Activated T-helper 17 cell treated with anti-CD3 and anti-CD28 coated beads, Interleukin-2, amount 50 U/mL, for 72 hours (primary cell): ENCODE data around the gene ECD. TPM values are rescaled to one million over a fixed set of nuclear protein-coding genes. Genes with fewer than 3 reads are reported as not detected.
"Not testable (repeated sequence)": the region's sequence is repeated elsewhere in the genome, so short reads cannot be mapped to it uniquely, and the experiment has no call there.

Experiments
- ATAC-seq: fragments of 150-1000 bp; cut with Tn5 transposase; replicated peaks from 2 replicates; pipeline ENCODE4 v1.10.0; 2021; ENCODE audit warnings: mild to moderate bottlenecking, moderate library complexity
- H3K27ac Mint-ChIP-seq: one replicate; pipeline ENCODE4 v1.8.0; 2022; ENCODE audit warnings: mixed read lengths
- H3K27me3 Mint-ChIP-seq: one replicate; pipeline ENCODE4 v1.8.0; 2022; ENCODE audit warnings: mixed read lengths
- H3K36me3 Mint-ChIP-seq: one replicate; pipeline ENCODE4 v1.8.0; 2022; ENCODE audit warnings: low read depth, mild to moderate bottlenecking, mixed read lengths
- H3K4me1 Mint-ChIP-seq: one replicate; pipeline ENCODE4 v1.8.0; 2022; ENCODE audit warnings: mixed read lengths
- H3K4me3 Mint-ChIP-seq: one replicate; pipeline ENCODE4 v1.8.0; 2022; ENCODE audit warnings: mild to moderate bottlenecking, mixed read lengths
- H3K9me3 Mint-ChIP-seq: one replicate; pipeline ENCODE4 v1.8.0; 2022; ENCODE audit warnings: mixed read lengths
- total RNA-seq, 2 donors: library from RNA; stranded (reverse); gene quantifications; one replicate each; pipeline ENCODE4 v1.2.3, GENCODE V29; 2022

Gene ECD
- total RNA-seq, 2 donors from 2014 or later: 27.8 to 29.6 TPM

DNA sequence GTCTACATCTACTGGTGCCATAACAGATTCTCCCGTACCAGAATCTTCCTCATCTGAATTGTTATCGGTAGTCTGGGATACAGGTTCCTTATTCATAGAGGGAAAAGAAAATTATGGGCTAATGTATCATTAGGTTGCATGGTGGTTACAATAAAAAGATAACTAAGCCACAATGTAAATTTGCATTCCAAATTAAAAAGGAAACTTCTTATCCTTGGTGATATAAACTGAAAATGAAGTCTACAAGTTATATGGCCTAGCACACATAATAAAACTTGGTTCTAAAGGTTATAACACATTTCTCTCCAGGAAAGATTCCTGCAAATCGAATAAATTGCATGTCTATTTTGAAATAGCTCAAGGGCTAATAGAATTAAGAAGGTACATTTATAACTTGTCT lies 33.1 kb downstream of the ECD start:
- no peaks in the 10 kb centered on the region for H3K9me3 Mint-ChIP-seq
- ATAC-seq: no peak
- peak overlapping the region; percentile 38 for H3K27ac Mint-ChIP-seq
- H3K36me3 Mint-ChIP-seq: peaks cover 97% of the 10 kb centered on the region
- H3K27me3 Mint-ChIP-seq: no peaks in the 10 kb centered on the region
- H3K4me3 Mint-ChIP-seq: no peak overlapping the region
- H3K4me1 Mint-ChIP-seq: no peaks in the 10 kb centered on the region

DNA sequence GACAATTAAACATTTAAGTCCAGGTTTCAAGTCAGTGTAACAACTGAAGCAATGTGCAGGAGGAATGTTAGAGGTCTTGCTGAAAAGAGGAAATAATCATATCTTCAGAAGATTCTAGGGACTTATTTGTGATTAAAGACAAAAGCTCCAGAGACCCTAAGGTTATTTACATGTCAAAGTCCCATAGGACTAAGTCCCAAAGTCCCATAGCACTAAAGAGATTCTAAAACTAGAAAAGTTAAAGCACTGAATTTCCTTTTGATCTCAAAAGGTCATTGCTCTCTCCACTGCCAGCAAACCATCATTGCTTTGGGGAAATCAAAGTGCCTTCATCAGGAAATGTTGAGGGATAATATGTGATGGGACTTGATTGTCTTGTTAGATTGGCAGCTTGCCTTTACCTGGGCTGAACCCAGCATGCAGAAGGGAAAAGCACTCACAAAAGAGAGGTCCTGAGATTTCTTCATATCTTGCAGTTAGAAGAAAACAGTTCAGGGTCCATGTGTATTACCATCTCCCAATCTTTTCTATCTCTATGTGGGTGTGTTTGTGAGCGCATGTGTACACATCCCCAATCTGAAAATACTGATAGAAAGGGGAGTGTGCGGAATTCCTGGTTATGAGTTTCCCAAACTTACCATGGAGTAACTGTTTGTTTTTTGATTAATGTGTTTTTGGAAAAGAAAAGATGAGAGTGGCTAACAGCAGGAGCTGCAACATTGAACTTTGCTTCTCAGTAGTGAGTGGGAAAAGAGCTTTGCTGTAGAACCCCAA lies 35.7 kb downstream of the ECD start:
- Mint-ChIP-seq H3K27ac (peak overlapping the region; percentile 32), H3K27me3 (no peaks in the 10 kb centered on the region), H3K36me3 (peaks cover 94% of the 10 kb centered on the region), H3K4me1 (no peaks in the 10 kb centered on the region), H3K4me3 (no peak overlapping the region), H3K9me3 (no peaks in the 10 kb centered on the region)
- no peak for ATAC-seq

DNA sequence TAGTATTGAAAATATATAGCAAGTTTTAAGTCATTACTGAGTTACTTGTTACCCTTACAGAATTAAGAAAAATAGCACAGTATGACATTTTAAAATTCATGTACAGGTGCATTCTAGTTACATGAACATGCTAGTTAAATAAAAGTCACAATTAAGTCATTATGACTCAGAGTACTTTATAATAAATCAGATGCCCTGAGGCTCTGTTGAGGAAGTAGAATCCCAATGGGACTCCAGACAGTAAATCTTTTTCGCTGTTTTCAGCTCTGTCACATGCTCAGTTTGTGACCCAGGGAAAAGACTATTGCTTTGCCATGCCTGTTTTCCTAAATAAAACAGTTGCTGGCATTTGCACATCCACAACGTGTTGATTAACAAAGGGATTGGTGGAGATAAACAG lies 36.5 kb downstream of the ECD start:
- ATAC-seq: no peak

DNA sequence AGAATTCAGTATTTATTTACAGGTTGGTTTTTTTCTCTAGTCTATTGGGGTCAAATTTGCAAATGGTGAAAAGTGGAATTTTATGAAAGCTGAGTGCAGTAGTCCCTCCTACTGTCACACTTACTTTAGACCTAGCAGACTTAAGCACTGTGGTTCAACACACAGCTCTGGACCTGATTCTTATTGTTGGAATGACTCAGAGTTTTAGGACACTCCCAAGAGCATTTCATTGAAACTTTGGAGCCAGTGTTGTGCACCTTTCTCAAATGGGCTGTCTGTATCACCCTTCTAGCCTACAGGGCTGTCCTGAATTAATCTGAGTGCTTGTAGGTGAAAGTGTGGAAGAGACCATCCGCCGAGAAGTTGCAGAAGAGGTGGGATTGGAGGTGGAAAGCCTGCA lies 41.5 kb downstream of the ECD start:
- H3K4me1 Mint-ChIP-seq: no peaks in the 10 kb centered on the region
- no peak overlapping the region for H3K27ac Mint-ChIP-seq
- H3K36me3 Mint-ChIP-seq: peaks cover 66% of the 10 kb centered on the region
- no peaks in the 10 kb centered on the region for H3K9me3 Mint-ChIP-seq
- no peaks in the 10 kb centered on the region for H3K27me3 Mint-ChIP-seq
- no peak for ATAC-seq
- H3K4me3 Mint-ChIP-seq: no peak overlapping the region

More for the DNA sequence above, 36.5 kb downstream of the ECD start:
- no peak overlapping the region for H3K4me3 Mint-ChIP-seq
- no peaks in the 10 kb centered on the region for H3K27me3 Mint-ChIP-seq
- peaks cover 93% of the 10 kb centered on the region for H3K36me3 Mint-ChIP-seq
- H3K9me3 Mint-ChIP-seq: no peaks in the 10 kb centered on the region
- peak overlapping the region; percentile 32 for H3K27ac Mint-ChIP-seq
- no peaks in the 10 kb centered on the region for H3K4me1 Mint-ChIP-seq

DNA sequence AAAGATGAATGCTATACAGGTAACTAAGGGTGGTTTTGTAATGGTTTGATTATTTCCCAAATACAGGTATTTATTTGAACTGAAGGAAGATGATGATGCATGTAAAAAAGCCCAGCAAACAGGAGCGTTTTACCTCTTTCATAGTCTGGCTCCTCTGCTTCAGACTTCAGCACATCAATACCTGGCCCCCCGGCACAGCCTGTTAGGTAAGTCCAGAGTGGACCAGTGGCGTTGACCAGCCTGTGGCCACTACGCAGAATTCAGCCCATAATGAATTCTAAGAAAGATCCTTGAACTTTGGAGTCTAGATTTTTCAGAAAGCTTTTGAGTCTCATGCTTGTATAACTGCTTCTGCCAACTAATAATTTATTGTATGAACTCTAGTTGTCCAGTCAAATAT lies 47.9 kb downstream of the ECD start:
- H3K9me3 Mint-ChIP-seq: no peaks in the 10 kb centered on the region
- H3K36me3 Mint-ChIP-seq: peaks cover 23% of the 10 kb centered on the region
- H3K4me1 Mint-ChIP-seq: no peaks in the 10 kb centered on the region
- H3K4me3 Mint-ChIP-seq: no peak overlapping the region
- no peak overlapping the region for H3K27ac Mint-ChIP-seq
- no peaks in the 10 kb centered on the region for H3K27me3 Mint-ChIP-seq
- ATAC-seq: no peak

DNA sequence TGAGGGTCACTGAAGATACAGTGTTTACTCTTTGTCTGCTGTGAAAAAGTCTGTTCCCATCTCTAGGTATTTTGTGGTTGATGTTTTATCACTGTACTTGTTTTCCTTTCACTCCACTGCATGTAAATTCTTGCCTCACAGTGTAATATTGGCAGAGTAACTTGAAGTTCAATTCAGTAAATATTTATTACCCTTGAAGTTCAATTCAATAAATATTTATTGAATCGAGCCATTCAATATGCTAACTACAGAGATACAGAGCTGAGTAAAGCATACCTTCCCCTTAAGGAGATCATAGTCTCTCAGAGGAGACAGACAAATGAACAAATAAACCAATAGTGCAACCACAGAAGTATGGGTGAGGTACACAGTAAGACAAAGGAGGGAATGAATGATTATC lies 48.4 kb downstream of the ECD start:
- H3K9me3 Mint-ChIP-seq: no peaks in the 10 kb centered on the region
- no peak overlapping the region for H3K27ac Mint-ChIP-seq
- H3K4me1 Mint-ChIP-seq: no peaks in the 10 kb centered on the region
- H3K4me3 Mint-ChIP-seq: no peak overlapping the region
- no peaks in the 10 kb centered on the region for H3K27me3 Mint-ChIP-seq
- ATAC-seq: no peak
- H3K36me3 Mint-ChIP-seq: peaks cover 18% of the 10 kb centered on the region

DNA sequence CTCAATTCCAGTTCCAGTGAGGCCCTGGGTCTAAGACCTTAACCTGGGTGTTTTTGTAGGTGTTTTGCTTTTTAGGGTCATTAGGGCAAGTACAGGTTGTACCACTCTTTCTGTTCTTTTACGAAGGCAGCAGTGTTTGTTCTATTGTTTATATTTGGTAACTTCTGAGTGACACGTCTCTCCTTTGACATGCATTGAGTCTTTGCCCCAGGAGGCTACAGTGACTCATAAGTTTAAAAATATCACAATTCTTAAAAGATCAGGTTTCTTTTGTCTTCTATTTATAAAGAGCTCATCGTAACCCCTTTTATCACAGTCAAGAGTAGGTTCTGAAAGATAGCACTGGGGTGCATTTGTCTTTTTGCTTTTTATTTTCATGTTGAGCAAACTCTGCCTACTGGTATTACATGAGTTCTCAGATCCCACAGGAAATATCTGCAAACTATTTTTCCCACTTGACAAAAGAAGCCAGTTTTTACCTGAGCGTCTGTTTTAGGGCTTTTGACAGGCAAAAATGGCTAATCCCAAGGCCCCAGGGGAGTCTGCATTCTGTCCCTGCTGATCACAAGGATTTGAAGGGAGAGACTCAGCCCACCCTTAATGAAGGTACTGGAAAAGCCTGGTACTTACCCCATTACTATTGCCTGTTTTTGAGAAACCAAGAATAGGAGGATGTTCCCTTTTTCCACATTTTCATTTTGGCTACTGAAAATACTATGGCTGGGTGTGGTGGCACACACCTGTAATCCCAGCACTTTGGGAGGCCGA lies 49.6 kb downstream of the ECD start:
- no peaks in the 10 kb centered on the region for H3K4me1 Mint-ChIP-seq
- H3K4me3 Mint-ChIP-seq: no peak overlapping the region
- peaks cover 13% of the 10 kb centered on the region for H3K36me3 Mint-ChIP-seq
- no peak for ATAC-seq
- H3K27me3 Mint-ChIP-seq: no peaks in the 10 kb centered on the region
- H3K27ac Mint-ChIP-seq: peak overlapping the region; percentile 58
- no peaks in the 10 kb centered on the region for H3K9me3 Mint-ChIP-seq

DNA sequence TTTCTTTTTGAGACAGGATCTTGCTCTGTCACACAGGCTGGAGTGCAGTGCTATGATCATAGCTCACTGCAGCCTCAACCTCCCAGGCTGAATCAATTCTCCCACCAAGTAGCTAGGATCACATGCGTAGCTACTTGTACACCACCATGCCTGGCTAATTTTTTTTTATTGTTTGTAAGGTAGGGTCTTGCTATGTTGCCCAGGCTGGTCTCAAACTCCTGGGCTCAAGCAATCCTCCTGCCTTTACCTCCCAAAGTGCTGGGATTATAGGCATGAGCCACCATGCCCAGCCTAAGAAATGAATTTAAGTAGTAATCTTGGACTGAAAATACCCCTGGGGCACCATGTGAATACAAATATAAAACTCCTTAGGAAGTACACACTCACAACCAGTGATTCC lies 51.8 kb downstream of the ECD start:
- H3K4me1 Mint-ChIP-seq: peaks cover 4% of the 10 kb centered on the region
- H3K27ac Mint-ChIP-seq: no peak overlapping the region
- H3K4me3 Mint-ChIP-seq: no peak overlapping the region
- H3K27me3 Mint-ChIP-seq: no peaks in the 10 kb centered on the region
- no peak for ATAC-seq
- no peaks in the 10 kb centered on the region for H3K9me3 Mint-ChIP-seq
- peaks cover 13% of the 10 kb centered on the region for H3K36me3 Mint-ChIP-seq

DNA sequence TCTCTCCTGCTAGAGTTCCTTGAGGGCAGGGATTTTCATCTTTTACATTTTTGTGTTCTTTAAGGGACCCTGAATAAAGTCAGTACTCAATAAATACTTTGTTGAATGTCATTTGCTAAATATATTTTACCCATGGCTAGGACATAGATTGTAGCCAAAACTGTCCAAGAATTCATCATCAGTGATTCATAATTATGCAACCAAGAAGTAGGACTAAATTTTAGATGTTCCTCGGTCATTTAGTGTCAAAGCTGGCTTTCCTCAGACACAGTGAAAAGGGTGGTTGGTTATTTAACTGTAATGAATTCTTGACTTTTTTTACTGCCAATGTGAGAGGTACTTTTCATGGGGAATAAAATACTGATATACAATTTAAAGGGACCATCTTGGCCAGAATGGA lies 54.3 kb downstream of the ECD start:
- H3K4me3 Mint-ChIP-seq: no peak overlapping the region
- H3K27ac Mint-ChIP-seq: no peak overlapping the region
- no peak for ATAC-seq
- peaks cover 4% of the 10 kb centered on the region for H3K9me3 Mint-ChIP-seq
- peaks cover 9% of the 10 kb centered on the region for H3K4me1 Mint-ChIP-seq
- H3K36me3 Mint-ChIP-seq: peaks cover 19% of the 10 kb centered on the region
- H3K27me3 Mint-ChIP-seq: no peaks in the 10 kb centered on the region

DNA sequence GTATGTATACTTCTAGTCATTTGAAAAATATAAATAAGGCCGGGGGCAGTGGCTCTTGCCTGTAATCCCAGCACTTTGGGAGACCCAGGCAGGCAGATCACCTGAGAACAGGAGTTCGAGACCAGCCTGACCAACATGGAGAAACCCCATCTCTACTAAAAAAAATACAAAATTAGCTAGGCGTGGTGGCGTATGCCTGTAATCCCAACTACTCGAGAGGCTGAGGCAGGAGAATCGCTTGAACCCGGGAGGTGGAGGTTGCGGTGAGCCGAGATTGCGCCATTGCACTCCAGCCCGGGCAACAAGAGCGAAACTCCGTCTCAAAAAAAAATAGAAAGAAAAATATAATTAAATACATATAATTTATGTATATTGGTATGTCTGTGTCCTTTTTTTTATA lies 55.8 kb downstream of the ECD start:
- peaks cover 24% of the 10 kb centered on the region for H3K36me3 Mint-ChIP-seq
- H3K4me1 Mint-ChIP-seq, H3K4me3 Mint-ChIP-seq, H3K27ac Mint-ChIP-seq, H3K27me3 Mint-ChIP-seq, H3K9me3 Mint-ChIP-seq, ATAC-seq: not testable (repeated sequence)

DNA sequence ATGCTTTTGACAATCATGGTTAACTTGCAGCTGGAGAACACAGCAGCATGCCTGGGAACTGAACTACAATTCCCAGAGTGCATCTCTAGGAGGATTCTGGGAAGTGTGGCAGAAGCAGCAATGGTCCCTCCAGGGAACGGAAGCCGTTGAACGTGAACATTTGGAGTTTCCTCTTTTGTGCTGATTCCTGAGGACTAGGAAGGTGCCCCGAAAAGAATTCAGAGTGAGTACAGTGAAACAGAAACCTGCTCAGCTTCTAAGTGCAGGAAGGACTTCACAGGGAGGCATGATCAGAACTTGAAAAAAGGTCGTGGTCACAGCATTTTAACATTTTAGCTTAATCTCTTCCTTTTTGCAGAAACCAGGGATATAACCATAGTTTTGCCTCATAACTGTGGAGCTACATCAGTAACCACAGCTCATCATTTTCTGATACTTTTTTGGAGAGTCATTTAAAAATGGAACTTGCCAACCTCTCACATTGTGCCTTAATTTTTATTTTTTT lies 57.4 kb downstream of the ECD start, which contains the start of gene NUDT13:
TSS of gene NUDT13 (plus strand) at position 111 of the 505 bp plus-strand sequence. CDS start 3,911 bp downstream, outside the sequence.
- H3K27ac Mint-ChIP-seq: peak within 1 kb of the TSS; percentile 82
- peaks cover 9% of the 10 kb centered on the region for H3K4me1 Mint-ChIP-seq
- peak within 1 kb of the TSS; percentile 83 for H3K4me3 Mint-ChIP-seq
- ATAC-seq: peak; percentile 78
- H3K27me3 Mint-ChIP-seq: no peaks in the 10 kb centered on the region
- H3K9me3 Mint-ChIP-seq: peaks cover 4% of the 10 kb centered on the region
- peaks cover 29% of the 10 kb centered on the region for H3K36me3 Mint-ChIP-seq

DNA sequence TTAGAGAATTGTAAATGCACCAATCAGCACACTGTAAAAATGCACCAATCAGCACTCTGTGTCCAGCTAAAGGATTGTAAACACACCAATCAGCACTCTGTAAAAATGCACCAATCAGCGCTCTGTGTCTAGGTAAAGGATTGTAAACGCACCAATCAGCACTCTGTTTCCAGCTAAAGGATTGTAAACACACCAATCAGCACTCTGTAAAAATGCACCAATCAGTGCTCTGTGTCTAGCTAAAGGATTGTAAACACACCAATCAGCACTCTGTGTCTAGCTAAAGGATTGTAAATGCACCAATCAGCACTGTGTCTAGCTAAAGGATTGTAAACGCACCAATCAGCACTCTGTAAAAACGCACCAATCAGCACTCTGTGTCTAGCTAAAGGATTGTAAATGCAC lies 58.6 kb downstream of the ECD start:
- H3K9me3 Mint-ChIP-seq, H3K27ac Mint-ChIP-seq, H3K4me3 Mint-ChIP-seq, H3K27me3 Mint-ChIP-seq, ATAC-seq, H3K4me1 Mint-ChIP-seq: not testable (repeated sequence)
- H3K36me3 Mint-ChIP-seq: peaks cover 29% of the 10 kb centered on the region

DNA sequence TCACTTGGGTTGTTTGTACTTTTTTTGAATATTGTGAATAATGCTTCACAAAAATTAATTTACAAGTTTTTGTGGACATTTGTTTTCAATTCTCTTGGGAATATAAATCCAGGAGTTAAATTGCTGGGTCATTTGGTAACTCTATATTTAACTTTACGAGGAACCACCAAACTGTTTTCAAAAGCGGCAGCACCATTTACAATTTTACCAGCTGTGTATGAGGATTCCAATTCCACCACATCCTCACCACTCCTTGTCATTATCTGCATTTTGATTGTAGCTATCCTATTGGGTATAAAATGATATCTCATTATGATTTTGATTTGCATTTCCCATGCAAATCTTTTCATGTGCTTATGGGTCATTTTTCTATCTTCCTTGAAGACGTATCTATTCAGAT lies 61.5 kb downstream of the ECD start:
- peaks cover 36% of the 10 kb centered on the region for H3K36me3 Mint-ChIP-seq
- peaks cover 7% of the 10 kb centered on the region for H3K4me1 Mint-ChIP-seq
- no peak overlapping the region for H3K27ac Mint-ChIP-seq
- H3K27me3 Mint-ChIP-seq: no peaks in the 10 kb centered on the region
- peaks cover 4% of the 10 kb centered on the region for H3K9me3 Mint-ChIP-seq
- no peak overlapping the region for H3K4me3 Mint-ChIP-seq
- ATAC-seq: no peak

DNA sequence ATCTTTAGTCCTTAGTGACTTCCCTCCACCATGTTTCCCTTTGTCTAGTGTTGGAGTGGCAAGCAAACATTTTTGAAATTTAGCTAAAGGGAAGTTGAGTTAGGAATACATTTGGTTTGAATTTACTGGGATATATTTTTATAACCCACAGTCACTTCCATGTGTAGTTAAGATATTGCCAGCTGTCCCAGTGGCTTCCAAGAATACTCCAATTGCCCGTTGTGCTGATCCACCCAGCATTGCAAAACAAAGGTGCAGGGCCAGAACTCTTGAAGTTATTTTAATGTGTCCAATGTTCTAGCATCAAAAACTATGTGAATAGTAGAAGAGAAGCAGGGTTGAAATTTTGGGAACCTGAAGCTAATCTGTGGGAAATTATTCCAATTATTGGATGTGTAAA lies 68.7 kb downstream of the ECD start:
- Mint-ChIP-seq H3K36me3 (peaks cover 53% of the 10 kb centered on the region), H3K4me1 (peaks cover 6% of the 10 kb centered on the region), H3K4me3 (no peak overlapping the region), H3K9me3 (no peaks in the 10 kb centered on the region), H3K27ac (no peak overlapping the region), H3K27me3 (no peaks in the 10 kb centered on the region)
- no peak for ATAC-seq

DNA sequence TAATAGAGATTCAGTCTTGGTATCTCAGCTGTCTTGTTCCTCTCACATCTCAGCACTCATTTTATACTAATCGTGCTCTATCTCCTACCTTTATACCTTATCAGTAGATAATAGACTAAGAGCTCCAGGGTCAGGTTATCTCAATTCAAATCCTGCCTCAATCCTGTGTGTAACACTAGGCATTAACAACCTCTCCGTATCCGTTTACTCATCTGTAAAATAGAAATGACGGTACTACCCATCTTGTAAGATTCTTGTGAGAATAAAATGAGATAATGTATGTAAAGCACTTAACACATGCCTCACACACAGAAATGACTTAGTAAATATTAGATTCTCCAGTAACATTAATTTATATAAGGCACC lies 70.5 kb downstream of the ECD start:
- H3K4me1 Mint-ChIP-seq: peaks cover 9% of the 10 kb centered on the region
- H3K27me3 Mint-ChIP-seq: no peaks in the 10 kb centered on the region
- H3K9me3 Mint-ChIP-seq: no peaks in the 10 kb centered on the region
- peak; percentile 2 for ATAC-seq
- H3K27ac Mint-ChIP-seq: peak overlapping the region; percentile 98
- H3K36me3 Mint-ChIP-seq: peaks cover 70% of the 10 kb centered on the region
- peak overlapping the region; percentile 98 for H3K4me3 Mint-ChIP-seq
